Keratinocyte (primary cell): ENCODE data around the gene C19orf25. TPM values are rescaled to one million over a fixed set of nuclear protein-coding genes. Genes with fewer than 3 reads are reported as not detected.

Experiments used
- DNase-seq: peaks from one replicate; pipeline ENCODE4 v3.0.0-alpha.2; 2011; ENCODE audit warnings: low read depth, missing footprints, low spot score
- FAIRE-seq: peaks from 2 replicates; lab custom pipeline; 2011; peaks lifted over from hg19 to GRCh38; lab: Jason Lieb, UNC
- H2AFZ ChIP-seq: 2 replicates; pipeline ENCODE4 v1.6.0; 2012; ENCODE audit warnings: low read length, control low read depth, inconsistent platforms; ENCODE audit not compliant: control insufficient read depth
- H3K27ac ChIP-seq: 2 replicates; pipeline ENCODE4 v1.5.1; 2011; ENCODE audit warnings: low read length; ENCODE audit not compliant: control insufficient read depth, insufficient read depth
- H3K27me3 ChIP-seq: 3 replicates; pipeline ENCODE4 v1.6.0; 2011; ENCODE audit warnings: low read length; ENCODE audit not compliant: control insufficient read depth, insufficient read depth; ENCODE audit errors: extremely low read depth
- H3K36me3 ChIP-seq, 2 experiments: 2 replicates in 1 of 2; 3 replicates in 1 of 2; pipeline ENCODE4 v1.5.1; 2011; ENCODE audit warnings: low read length in 2 of 2, mild to moderate bottlenecking in 1 of 2; ENCODE audit not compliant: control insufficient read depth in 2 of 2, insufficient read depth in 2 of 2; ENCODE audit errors: extremely low read depth in 1 of 2
- H3K4me1 ChIP-seq: 3 replicates; pipeline ENCODE4 v1.5.1; 2011; ENCODE audit warnings: low read length; ENCODE audit not compliant: control insufficient read depth, insufficient read depth; ENCODE audit errors: extremely low read depth
- H3K4me2 ChIP-seq: 3 replicates; pipeline ENCODE4 v1.6.0; 2011; ENCODE audit warnings: low read depth, low read length; ENCODE audit not compliant: control insufficient read depth, insufficient read depth; ENCODE audit errors: extremely low read depth
- H3K4me3 ChIP-seq, 3 experiments: fragments of 200-600 bp in 1 of 3; sonication (generic) in 1 of 3; 2 replicates in 2 of 3; 3 replicates in 1 of 3; pipeline ENCODE4 v1.5.1; 2011 to 2016; ENCODE audit warnings: low read length in 3 of 3, mild to moderate bottlenecking in 3 of 3, control low read depth in 2 of 3, inconsistent platforms in 1 of 3, low read depth in 1 of 3, mixed read lengths in 1 of 3, mixed run types in 1 of 3, moderate library complexity in 1 of 3; ENCODE audit not compliant: control insufficient read depth in 2 of 3, insufficient read depth in 2 of 3; ENCODE audit errors: extremely low read depth in 1 of 3
- H3K79me2 ChIP-seq: 2 replicates; pipeline ENCODE4 v1.6.0; 2012; ENCODE audit warnings: low read length; ENCODE audit not compliant: control insufficient read depth, insufficient read depth
- H3K9ac ChIP-seq: 3 replicates; pipeline ENCODE4 v1.6.0; 2011; ENCODE audit warnings: low read length; ENCODE audit not compliant: control insufficient read depth, insufficient read depth; ENCODE audit errors: extremely low read depth
- H3K9me1 ChIP-seq: 3 replicates; pipeline ENCODE4 v1.6.0; 2011; ENCODE audit warnings: low read length; ENCODE audit not compliant: control insufficient read depth, insufficient read depth; ENCODE audit errors: extremely low read depth
- H3K9me3 ChIP-seq: 2 replicates; pipeline ENCODE4 v1.5.1; 2012; ENCODE audit warnings: low read depth, low read length; ENCODE audit not compliant: control insufficient read depth
- H4K20me1 ChIP-seq: 3 replicates; pipeline ENCODE4 v1.6.0; 2011; ENCODE audit warnings: low read length; ENCODE audit not compliant: control insufficient read depth, insufficient read depth; ENCODE audit errors: extremely low read depth
- CTCF ChIP-seq, 3 experiments: IDR thresholded peaks in 1 of 3; conservative IDR thresholded peaks in 1 of 3; optimal IDR thresholded peaks in 1 of 3; 2 replicates in 2 of 3; 3 replicates in 1 of 3; pipeline versions ENCODE3 to v1.5.1; 2011; ENCODE audit warnings: low read length in 3 of 3, mild to moderate bottlenecking in 3 of 3, moderate library complexity in 2 of 3, control low read depth in 1 of 3, inconsistent platforms in 1 of 3; ENCODE audit not compliant: insufficient read depth in 2 of 3; ENCODE audit errors: extremely low read depth in 1 of 3
- EZH2 ChIP-seq: IDR thresholded peaks from one replicate; pipeline ENCODE4 v1.6.1; 2012; ENCODE audit warnings: inconsistent platforms, mild to moderate bottlenecking, low read length, moderate library complexity
- dilution Hi-C: fragments of 300-500 bp; cut with MboI; formaldehyde crosslinking; loops from one replicate; pipeline ENCODE4 v1.7.0; 2020; ENCODE audit warnings: low sequenced_read_pairs; ENCODE audit not compliant: extremely low pct_ligation_motif_present
- polyA minus RNA-seq, 3 experiments: library from RNA; depleted of rRNA, polyadenylated mRNA; stranded (reverse); fragments of >200 nt; gene quantifications; 1 replicate in 1 of 3; 2 replicates in 1 of 3; 3 replicates in 1 of 3; pipeline ENCODE4 v1.2.3, GENCODE V29; 2011
- polyA plus RNA-seq, 5 experiments: library from polyadenylated mRNA; depleted of rRNA in 3 of 5; stranded (reverse) in 3 of 5; stranded (forward) in 1 of 5; unstranded in 1 of 5; fragments of >200 nt; gene quantifications; 1 replicate in 1 of 5; 2 replicates in 3 of 5; 3 replicates in 1 of 5; pipeline versions ENCODE4 v1.2.1 to v1.2.3, GENCODE V29; 2011 to 2012; ENCODE audit warnings: missing spikeins in 2 of 5, low read depth in 1 of 5, low replicate concordance in 1 of 5

C19orf25 gene
- polyA plus RNA-seq, result 11.2 to 24.9 TPM (median 13.8 TPM) in 3 replicates
- 5.0 TPM for polyA plus RNA-seq (2011; ENCODE audit: low read depth)
- 12.9 and 35.3 TPM in 2 replicates for polyA plus RNA-seq (2011; cell fraction: cytosol; rRNA removed)
- polyA plus RNA-seq (2011; cell fraction: nucleus; rRNA removed), result 16.8 and 23.9 TPM in 2 replicates
- 17.7 and 18.7 TPM in 2 replicates for polyA plus RNA-seq (2012; ENCODE audit: low replicate concordance)
- 6.2 to 16.8 TPM (median 10.1 TPM) in 3 replicates for polyA minus RNA-seq
- 30.5 TPM for polyA minus RNA-seq (2011; cell fraction: cytosol; rRNA and poly(A)+ RNA removed)
- 13.4 and 14.5 TPM in 2 replicates for polyA minus RNA-seq (2011; cell fraction: nucleus; rRNA and poly(A)+ RNA removed)

- H3K9me3 ChIP-seq, result no peaks in the 10 kb centered on the region
- peaks cover 26% of the 10 kb centered on the region for H3K79me2 ChIP-seq
- peak; percentile 96 for FAIRE-seq
- H4K20me1 ChIP-seq, result no peaks in the 10 kb centered on the region
- peak within 1 kb of the TSS; percentile 87 to 99 (median 89) for H3K4me3 ChIP-seq
- dilution Hi-C loops, result no loop called here
- DNase-seq, result no peak
- H3K36me3 ChIP-seq, result peaks cover 5 to 15% of the 10 kb centered on the region in 2 experiments
- H3K27ac ChIP-seq, result peak within 1 kb of the TSS; percentile 20
- peak within 1 kb of the TSS; percentile 77 for H3K9ac ChIP-seq
- H3K27me3 ChIP-seq, result no peaks in the 10 kb centered on the region
- H3K4me1 ChIP-seq, result peaks cover 13% of the 10 kb centered on the region
- peaks cover 4% of the 10 kb centered on the region for H3K9me1 ChIP-seq
- TF ChIP-seq CTCF (optimal IDR thresholded peaks at IDR 0.05 in 1 of 3, IDR thresholded peaks at IDR 0.05 in 1 of 3, conservative IDR thresholded peaks at IDR 0.05 in 1 of 3; ENCODE audit: extremely low read depth in 1 of 3, insufficient read depth in 2 of 3, low read length in 3 of 3), result no peak
- TF ChIP-seq EZH2, result no peak
- H2AFZ ChIP-seq, result peak within 1 kb of the TSS; percentile 98
- peak within 1 kb of the TSS; percentile 78 for H3K4me2 ChIP-seq
Observed at GRCh38 chr19:1478934-1479707, at the start of gene C19orf25. Gene C19orf25 (minus strand): TSS chr19:1479215. CDS start chr19:1478903, 312 bp downstream.

- H4K20me1 ChIP-seq, result peaks cover 2% of the 10 kb centered on the region
- H3K4me2 ChIP-seq, result no peak overlapping the region
- H3K9ac ChIP-seq, result no peak overlapping the region
- peaks cover 33% of the 10 kb centered on the region for H3K27me3 ChIP-seq
- TF ChIP-seq CTCF (optimal IDR thresholded peaks at IDR 0.05 in 1 of 3, IDR thresholded peaks at IDR 0.05 in 1 of 3, conservative IDR thresholded peaks at IDR 0.05 in 1 of 3; ENCODE audit: extremely low read depth in 1 of 3, insufficient read depth in 2 of 3, low read length in 3 of 3), result no peak
- TF ChIP-seq EZH2, result no peak
- no peaks in the 10 kb centered on the region for H3K79me2 ChIP-seq
- DNase-seq, result no peak
- H3K27ac ChIP-seq, result no peak overlapping the region
- FAIRE-seq, result no peak
- dilution Hi-C loops, result no loop called here
- no peaks in the 10 kb centered on the region for H3K9me1 ChIP-seq
- H3K4me3 ChIP-seq, result no peak overlapping the region
- no peaks in the 10 kb centered on the region for H3K4me1 ChIP-seq
- H3K36me3 ChIP-seq, result no peaks in the 10 kb centered on the region
- no peaks in the 10 kb centered on the region for H3K9me3 ChIP-seq
- H2AFZ ChIP-seq, result no peak overlapping the region
Observed at GRCh38 chr19:1527650-1528309, 48.8 kb upstream of the C19orf25 start.
